ENCODE measurements around the gene HVCN1.
"Not testable (repeated sequence)": the region's sequence is repeated elsewhere in the genome, so short reads cannot be mapped to it uniquely, and the experiment has no call there.

The HVCN1 gene

DNA sequence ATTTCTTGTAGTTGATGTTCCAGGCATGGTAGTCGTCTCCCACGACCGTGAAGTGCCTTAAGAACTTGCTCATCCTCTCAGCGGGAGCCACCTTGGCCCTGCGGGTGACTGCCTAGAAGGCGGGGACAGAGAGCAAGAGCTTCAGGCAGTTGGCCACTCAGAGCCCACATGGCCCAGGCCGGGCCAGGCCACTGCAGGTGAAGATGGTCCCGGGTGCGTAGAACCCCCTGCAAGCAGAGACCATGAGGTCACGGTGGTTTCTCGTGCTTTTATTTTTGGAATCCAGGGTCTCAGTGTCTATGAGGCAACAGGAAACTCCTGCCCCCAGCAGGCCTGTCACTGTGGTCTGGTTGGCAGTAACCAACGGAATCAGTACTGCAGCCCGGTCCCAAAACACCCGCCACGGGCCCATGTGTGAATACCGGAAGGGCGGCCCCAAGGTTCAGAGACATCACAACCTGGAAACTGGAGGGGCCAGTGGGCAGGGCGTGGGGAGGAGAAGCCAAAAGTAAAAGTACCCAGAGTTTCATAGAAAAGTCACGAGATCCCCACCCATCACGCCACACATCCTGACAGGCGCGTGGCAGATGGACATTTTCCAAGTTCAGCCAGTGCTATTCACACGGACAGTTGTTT, 27.5 kb downstream of the HVCN1 start:
- TF ChIP-seq, protein P1, sequence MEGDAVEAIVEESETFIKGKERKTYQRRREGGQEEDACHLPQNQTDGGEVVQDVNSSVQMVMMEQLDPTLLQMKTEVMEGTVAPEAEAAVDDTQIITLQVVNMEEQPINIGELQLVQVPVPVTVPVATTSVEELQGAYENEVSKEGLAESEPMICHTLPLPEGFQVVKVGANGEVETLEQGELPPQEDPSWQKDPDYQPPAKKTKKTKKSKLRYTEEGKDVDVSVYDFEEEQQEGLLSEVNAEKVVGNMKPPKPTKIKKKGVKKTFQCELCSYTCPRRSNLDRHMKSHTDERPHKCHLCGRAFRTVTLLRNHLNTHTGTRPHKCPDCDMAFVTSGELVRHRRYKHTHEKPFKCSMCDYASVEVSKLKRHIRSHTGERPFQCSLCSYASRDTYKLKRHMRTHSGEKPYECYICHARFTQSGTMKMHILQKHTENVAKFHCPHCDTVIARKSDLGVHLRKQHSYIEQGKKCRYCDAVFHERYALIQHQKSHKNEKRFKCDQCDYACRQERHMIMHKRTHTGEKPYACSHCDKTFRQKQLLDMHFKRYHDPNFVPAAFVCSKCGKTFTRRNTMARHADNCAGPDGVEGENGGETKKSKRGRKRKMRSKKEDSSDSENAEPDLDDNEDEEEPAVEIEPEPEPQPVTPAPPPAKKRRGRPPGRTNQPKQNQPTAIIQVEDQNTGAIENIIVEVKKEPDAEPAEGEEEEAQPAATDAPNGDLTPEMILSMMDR (IDR thresholded peaks at IDR 0.05; ENCODE audit: insufficient read depth, low read length, poor library complexity, severe bottlenecking): no peak
- peak; percentile 88 for DNase-seq (ENCODE audit: extremely low read depth, insufficient read length)
- H3K36me3 ChIP-seq (ENCODE audit: control insufficient read depth, insufficient read depth, low read length): peaks cover 21% of the 10 kb centered on the region
- no peaks in the 10 kb centered on the region for H3K27me3 ChIP-seq (replicated peaks; ENCODE audit: control insufficient read depth, insufficient read depth, low read length)
- H3K4me3 ChIP-seq (replicated peaks; ENCODE audit: low read depth, low read length): peak overlapping the region; percentile 70

DNA sequence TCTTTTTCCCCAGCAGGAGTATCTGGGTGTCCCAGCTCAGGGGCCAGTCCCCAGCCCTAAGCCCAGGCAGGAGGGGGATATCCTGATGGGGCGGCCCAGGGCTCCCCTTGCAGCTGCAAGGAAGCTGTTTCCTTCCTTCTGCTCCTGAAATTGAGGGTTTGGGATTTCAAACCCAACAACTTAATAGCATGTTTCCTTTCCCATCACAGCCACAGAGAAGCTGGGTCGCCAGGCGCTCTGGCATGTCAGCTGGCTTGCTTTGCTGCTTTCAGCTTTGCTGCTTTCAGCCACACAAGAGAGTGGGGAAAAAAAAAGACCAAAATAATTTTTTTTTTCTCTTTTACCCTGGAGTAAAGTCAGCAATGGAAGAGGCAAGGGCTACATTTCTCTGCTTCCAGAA, 30.0 kb downstream of the HVCN1 start:
- TF ChIP-seq, protein P1 (IDR thresholded peaks at IDR 0.05; ENCODE audit: insufficient read depth, low read length, poor library complexity, severe bottlenecking): no peak
- DNase-seq (ENCODE audit: extremely low read depth, insufficient read length): no peak
- H3K36me3 ChIP-seq (ENCODE audit: control insufficient read depth, insufficient read depth, low read length): peaks cover 35% of the 10 kb centered on the region
- H3K4me3 ChIP-seq (replicated peaks; ENCODE audit: low read depth, low read length): no peak overlapping the region
- H3K27me3 ChIP-seq (replicated peaks; ENCODE audit: control insufficient read depth, insufficient read depth, low read length): no peaks in the 10 kb centered on the region

DNA sequence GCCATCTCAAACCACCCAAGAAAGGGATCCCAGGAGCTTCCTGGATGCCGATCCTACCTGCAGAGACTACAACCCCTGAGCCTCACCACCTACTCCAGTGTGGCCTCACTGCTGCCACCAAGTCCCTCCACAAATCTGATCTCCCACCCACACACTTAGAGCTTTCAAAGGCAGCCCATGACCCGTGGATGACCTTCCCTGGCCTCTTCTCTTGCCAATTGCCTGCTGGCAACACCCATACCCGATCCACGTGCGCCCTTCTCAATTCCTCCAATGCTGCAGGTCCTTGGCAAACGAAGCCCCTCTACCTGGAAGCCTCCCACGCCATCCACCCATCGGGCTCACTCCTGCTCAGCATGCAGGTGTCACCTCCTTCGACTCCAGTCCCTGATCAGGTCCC, 30.7 kb downstream of the HVCN1 start:
- TF ChIP-seq, protein P1 (IDR thresholded peaks at IDR 0.05; ENCODE audit: insufficient read depth, low read length, poor library complexity, severe bottlenecking): no peak
- no peak for DNase-seq (ENCODE audit: extremely low read depth, insufficient read length)
- Histone ChIP-seq H3K4me3 (replicated peaks; ENCODE audit: low read depth, low read length) (no peak overlapping the region), H3K27me3 (replicated peaks; ENCODE audit: control insufficient read depth, insufficient read depth, low read length) (no peaks in the 10 kb centered on the region), H3K36me3 (ENCODE audit: control insufficient read depth, insufficient read depth, low read length) (peaks cover 38% of the 10 kb centered on the region)

DNA sequence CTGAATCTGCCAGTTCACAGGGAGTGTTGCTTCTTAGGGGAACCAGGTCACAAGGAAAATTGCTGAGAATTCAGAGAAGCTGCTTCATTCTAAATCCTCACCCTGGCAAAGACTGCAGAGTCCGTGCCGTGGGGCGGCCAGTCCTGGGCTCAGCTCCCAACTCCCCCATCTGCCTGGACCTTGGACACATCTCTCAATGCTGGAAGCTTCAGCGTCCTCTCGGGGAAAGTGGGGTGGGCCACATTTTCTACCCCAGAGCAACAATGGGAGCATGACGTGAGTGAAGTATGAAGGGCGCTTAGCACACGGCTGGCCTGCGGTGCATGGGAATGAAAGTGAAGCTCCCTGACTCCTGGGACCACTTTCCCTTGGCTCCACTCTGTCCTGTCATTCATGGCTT, 31.2 kb downstream of the HVCN1 start:
- no peak for DNase-seq (ENCODE audit: extremely low read depth, insufficient read length)
- no peak overlapping the region for H3K4me3 ChIP-seq (replicated peaks; ENCODE audit: low read depth, low read length)
- TF ChIP-seq, protein P1 (IDR thresholded peaks at IDR 0.05; ENCODE audit: insufficient read depth, low read length, poor library complexity, severe bottlenecking): no peak
- H3K27me3 ChIP-seq (replicated peaks; ENCODE audit: control insufficient read depth, insufficient read depth, low read length): no peaks in the 10 kb centered on the region
- peaks cover 39% of the 10 kb centered on the region for H3K36me3 ChIP-seq (ENCODE audit: control insufficient read depth, insufficient read depth, low read length)

DNA sequence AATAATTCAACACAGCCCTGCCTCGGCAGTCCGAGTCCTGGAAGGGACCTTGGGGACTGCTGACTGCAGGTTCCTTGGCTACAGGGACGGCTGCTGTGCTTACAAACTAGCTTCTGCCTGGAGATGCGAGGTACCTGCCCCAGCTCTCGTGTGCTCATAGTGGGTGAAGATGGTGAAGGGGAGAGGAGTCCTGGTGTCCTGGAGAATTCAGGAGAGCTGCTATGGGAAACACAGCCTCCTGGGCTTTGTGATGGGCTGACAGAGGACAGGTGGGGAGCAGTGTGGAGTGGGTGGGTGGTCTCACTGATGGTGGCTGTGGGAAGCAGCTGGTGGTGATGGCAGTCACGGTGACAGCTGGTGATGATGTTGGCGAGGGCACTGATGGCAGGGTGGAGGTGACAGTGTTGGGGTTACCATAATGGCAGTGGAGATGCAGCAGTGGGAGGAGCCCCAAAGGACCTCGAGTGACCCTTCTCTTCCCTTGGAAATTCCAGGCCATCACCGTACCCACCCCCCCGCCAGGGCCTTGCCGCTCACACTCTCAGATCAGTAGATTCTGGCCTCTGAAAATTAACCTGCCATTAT, 32.8 kb downstream of the HVCN1 start:
- TF ChIP-seq, protein P1 (IDR thresholded peaks at IDR 0.05; ENCODE audit: insufficient read depth, low read length, poor library complexity, severe bottlenecking): no peak
- no peak for DNase-seq (ENCODE audit: extremely low read depth, insufficient read length)
- H3K27me3 ChIP-seq (replicated peaks; ENCODE audit: control insufficient read depth, insufficient read depth, low read length): no peaks in the 10 kb centered on the region
- peaks cover 46% of the 10 kb centered on the region for H3K36me3 ChIP-seq (ENCODE audit: control insufficient read depth, insufficient read depth, low read length)
- no peak overlapping the region for H3K4me3 ChIP-seq (replicated peaks; ENCODE audit: low read depth, low read length)

DNA sequence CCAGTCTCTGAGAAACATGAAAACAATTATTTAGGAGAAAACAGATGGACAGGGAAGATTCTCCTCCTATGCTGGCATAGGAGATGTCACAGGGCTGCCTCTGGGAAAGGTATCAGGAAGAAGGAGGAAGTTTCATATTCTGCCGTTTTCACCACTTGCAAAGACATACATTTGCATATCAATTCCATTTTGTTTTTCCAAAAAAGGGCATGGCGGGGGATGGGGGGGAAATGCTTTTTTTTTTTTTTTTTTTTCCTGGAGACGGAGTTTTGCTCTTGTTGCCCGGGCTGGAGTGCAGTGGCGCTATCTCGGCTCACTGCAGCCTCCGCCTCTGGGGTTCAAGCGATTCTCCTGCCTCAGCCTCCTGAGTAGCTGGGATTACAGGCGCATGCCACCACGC, 34.7 kb downstream of the HVCN1 start:
- not testable (repeated sequence) for H3K4me3 ChIP-seq (replicated peaks; ENCODE audit: low read depth, low read length); DNase-seq (ENCODE audit: extremely low read depth, insufficient read length); H3K27me3 ChIP-seq (replicated peaks; ENCODE audit: control insufficient read depth, insufficient read depth, low read length)
- H3K36me3 ChIP-seq (ENCODE audit: control insufficient read depth, insufficient read depth, low read length): peaks cover 53% of the 10 kb centered on the region
